Mesenteric fat pad (tissue), 1 donor: Measurements from ENCODE around the gene ADAMTS13. TPM values are rescaled to one million over a fixed set of nuclear protein-coding genes. Genes with fewer than 3 reads are reported as not detected.
"Not testable (repeated sequence)": the region's sequence is repeated elsewhere in the genome, so short reads cannot be mapped to it uniquely, and the experiment has no call there.

Experiments used
- DNase-seq: peaks from one replicate; pipeline ENCODE4 v3.0.0-alpha.2; 2020; ENCODE audit warnings: low spot score
- long read RNA-seq: library from polyadenylated mRNA; unstranded; transcript quantifications from one replicate; pipeline ENCODE4 v2.0.0, GENCODE V29; 2020
- total RNA-seq: library from RNA; stranded (reverse); fragmentation: NEBNext Ultra II Directional; extraction: Animal tissue kit (Norgen Biotek cat#: 25700); gene quantifications from one replicate; pipeline ENCODE4 v1.2.1, GENCODE V29; 2021
- donor health status: DM: yes; HTN: yes; CAD: no.

ADAMTS13 gene
- total RNA-seq: 0.64 TPM
- long read RNA-seq: 0 reads

DNA sequence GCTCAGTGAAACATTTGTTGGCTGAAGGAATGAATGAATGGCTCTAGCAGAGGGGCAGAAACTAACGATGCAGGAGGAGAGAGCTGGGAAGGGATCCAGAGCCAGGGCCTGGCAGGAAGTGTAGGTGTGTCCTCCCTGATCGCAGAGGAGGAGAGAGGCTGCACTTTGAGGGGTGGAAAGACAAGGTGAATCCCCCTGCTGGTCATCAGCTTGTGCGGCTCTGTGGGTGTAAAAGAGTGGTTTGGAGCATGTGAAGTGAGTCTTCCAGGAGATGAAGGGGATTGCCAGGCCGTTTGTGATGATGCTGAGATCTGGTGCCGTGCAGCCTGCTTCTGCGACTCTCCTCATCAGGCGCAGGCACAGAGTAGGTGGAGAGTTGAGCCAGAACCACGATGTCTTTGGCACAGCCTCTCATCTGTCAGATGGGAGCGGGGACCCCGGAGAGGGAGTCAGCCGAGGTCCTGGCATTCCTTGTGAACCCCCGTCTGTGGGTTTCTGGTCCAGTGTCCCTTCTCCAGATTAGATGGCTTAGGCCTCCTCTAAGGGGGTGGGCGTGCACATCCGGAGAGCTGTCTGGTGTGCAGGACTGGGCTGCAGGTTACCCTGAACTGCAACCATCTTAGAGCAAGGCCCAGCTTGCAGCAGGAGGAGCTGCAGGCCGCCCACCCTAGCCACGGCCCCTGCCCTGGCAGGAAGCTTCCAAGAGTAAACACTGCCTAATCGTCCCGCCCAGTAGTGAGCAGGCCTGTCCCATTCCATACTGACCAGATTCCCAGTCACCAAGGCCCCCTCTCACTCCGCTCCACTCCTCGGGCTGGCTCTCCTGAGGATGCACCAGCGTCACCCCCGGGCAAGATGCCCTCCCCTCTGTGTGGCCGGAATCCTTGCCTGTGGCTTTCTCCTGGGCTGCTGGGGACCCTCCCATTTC is at the start of gene ADAMTS13:
ADAMTS13 (plus strand) TSS at position 753 of the 928 bp plus-strand sequence; CDS start at position 830, 77 bp downstream.
- DNase-seq: no peak

DNA sequence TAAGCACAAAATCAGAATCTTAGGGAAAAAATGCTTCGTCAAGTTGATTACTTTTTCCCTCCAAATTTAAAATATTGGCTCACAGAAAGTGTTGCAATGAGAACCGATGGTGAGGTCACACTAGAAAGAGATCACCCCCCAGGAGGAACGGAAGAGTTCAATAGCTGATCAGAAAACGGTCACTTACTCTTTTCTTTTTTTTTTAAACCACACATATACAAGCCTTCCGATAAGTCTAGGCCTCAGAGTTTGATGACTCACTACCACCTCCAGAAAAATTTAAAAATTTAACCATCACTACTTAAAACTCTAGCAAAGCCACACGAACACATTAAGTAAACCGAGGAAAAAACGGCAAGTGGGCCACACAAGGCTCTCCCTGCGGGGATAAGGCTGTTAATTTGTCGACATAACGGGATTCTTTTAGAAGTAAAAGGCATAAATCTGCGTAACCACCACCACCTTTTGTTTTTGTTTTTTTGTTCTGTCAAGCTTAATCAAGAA is 47.5 kb upstream of the ADAMTS13 start:
- DNase-seq: no peak

DNA sequence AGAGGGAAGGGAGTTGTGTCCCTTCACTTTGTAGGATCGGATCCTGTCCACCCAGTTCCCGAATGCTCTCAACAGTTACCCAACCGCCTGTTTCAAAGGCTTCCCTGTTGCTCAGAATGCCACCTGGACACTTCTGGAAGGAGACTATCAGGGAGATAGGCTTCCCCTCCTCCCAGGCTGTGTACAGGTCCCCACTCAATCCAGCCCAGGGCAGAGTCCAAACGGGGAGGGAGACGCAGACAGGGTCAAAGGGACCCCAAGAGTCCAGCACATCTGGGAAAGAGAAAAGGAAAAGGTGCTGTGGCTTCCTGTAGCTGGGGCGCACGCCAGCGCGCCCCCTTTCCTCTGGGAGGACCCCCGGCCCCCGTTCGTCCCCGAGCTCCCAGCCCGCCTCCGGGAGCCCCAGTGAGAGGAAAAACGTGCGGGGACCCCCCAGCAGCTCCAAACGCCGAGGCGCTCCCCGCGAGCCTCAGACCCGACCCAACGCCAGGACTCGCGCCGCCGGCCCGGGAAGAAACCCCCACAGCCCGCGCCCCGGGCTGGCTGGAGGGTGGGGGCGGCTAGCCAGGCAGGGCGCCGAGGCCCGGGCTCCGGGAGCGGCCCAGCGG is 46.9 kb upstream of the ADAMTS13 start:
- DNase-seq: no peak

DNA sequence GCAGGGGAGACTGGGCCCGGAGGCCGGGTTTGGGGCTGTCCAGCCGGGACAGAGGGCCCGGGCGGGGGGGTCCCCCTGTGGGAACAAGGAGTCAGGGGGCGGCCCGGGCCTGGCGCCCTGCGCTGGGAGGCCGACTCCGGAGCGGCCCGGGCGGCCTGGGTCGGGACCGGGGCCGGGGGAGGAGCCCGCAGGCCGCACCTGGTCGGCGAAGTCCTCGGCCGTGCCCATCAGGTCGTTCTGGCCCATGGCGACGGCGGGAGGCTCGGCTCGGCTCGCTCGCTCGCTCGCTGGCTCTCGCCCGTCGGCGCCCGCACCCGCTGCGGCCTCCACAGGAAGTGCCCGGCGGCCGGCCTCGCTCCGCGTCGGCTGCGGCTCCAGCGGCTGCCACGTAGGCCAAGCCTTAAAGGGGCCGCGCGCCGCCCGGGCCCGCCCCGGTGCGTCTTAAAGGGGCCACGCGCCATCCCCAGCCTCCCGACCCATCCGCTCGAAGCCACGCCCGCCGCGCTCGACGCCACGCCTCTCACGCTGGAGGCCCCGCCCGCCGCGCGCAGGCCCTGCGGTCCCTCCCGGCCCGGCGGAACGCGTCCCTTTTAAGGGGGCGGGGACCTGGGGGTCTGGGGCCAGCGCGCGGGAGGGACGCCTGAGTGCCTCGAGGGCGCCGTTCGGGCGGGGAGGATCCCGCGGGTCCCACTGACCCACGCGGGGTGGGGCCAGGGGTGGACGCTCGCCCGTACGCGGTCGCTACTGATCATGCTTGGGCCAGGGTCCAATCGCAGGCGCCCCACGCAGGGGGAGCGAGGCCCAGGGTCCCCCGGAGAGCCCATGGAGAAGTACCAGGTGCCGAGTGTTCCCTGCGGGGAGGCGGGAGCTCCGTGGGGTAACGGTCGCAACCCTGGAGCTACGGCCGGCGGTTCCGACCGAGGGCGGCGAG is 46.2 kb upstream of the ADAMTS13 start, which contains the start of the genes STKLD1 and SURF4:
STKLD1 (plus strand) TSS at position 643 of the 931 bp plus-strand sequence; CDS start at position 751, 108 bp downstream.
SURF4 (minus strand) TSS at position 337 of the 931 bp plus-strand sequence; CDS start at position 246, 91 bp downstream.
- DNase-seq: peak; percentile 99

DNA sequence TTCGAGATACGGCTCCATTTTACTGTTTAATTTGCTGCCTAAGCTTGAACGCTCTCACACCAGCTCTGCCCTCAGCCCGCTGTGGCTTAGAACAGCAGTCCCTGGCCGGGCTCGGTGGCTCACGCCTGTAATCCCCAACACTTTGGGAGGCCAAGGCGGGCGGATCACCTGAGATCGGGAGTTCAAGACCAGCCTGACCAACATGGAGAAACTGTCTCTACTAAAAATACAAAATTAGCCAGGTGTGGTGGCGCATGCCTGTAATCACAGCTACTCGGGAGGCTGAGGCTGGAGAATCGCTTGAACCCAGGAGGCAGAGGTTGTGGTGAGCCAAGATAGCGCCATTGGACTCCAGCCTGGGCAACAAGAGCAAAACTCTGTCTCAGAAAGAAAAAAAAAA is 44.9 kb upstream of the ADAMTS13 start:
- not testable (repeated sequence) for DNase-seq

DNA sequence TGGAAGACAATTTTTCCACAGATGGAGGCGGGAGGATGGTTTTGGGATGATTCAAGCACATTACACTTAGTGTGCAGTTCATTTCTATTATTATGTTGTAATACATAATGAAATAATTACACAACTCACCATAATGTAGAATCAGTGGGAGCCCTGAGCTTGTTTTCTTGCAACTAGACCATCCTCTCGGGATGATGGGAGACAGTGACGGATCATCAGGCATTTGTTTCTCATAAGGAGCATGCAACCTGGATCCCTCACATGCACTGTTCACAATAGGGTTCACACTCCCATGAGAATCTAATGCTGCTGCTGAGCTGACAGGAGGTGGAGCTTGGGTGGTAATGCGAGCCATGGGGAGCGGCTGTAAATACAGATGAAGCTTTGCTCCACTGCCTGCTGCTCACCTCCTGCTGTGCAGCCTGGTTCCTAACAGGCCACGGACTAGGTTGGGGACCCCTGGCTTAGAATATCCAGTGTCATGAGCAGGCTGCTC is 44.4 kb upstream of the ADAMTS13 start:
- no peak for DNase-seq

DNA sequence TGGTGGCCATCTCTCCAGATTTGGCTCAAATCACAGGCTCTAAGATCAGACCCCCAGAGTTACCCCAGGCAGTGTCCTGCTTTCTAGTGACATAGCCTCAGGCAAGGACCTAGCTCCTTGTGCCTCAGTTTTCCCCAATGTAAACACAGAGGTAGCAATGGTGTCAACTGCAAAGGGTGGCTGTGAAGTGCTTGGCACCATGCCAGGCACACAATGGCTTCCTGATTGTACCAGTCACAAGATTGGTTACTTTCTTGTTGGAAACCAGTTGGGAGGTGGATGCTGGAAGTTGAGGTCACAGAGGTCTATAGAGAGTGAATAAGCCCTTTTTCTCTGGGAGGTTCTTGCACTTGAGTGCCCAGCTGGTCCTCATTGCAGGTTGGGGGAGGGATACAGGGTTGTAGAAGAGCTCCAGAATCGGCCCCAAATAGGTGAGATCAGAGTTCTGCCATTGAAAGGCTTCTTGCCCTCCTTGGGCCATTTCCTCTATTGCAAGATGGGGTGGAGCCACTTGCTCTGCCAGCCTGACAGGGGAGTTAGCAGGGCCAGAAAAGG is 43.7 kb upstream of the ADAMTS13 start:
- no peak for DNase-seq

DNA sequence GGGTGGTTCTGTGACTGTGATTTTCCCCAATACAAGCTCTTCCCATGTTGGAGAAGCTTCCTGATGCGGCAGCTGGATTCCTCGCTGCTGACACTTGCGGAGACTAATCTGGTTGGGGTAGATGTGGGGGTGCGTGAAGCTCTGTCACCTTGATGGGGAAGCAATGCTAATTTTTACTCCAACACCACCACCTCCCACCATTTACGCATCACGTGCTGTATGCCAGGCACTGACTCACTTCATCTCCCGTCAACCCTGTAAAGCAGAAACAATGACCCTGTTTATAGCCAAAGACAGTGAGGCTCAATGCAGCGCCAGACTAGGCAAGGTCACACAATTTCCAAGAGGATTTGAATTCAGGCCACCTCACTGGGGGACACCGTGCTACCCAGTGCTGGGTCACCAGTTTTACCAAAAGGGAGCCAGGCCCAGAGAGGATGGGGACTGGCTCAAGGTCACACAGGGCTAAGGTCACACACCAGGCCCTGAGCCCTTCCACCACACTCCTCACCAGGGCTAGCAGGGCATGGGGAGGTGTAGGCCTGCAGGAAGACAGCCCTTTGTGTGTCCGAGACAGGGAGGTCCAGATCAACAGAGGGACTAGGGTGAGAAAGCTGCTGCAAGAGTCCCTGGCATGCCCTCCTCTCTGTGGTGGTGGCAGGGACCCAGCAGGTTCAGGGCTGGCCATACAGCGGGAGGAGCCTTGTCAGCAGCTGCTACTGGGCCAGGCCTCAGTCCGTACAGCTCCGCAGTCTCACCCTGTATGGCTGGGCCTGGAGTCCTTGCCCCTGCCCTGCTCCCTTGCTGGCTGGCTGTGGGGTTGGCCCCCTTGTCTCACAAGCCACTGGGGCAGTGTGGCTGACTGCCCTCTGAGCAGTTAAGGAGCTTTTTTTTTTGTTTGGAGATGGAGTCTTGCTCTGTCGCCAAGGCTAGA is 42.7 kb upstream of the ADAMTS13 start:
- DNase-seq: no peak

DNA sequence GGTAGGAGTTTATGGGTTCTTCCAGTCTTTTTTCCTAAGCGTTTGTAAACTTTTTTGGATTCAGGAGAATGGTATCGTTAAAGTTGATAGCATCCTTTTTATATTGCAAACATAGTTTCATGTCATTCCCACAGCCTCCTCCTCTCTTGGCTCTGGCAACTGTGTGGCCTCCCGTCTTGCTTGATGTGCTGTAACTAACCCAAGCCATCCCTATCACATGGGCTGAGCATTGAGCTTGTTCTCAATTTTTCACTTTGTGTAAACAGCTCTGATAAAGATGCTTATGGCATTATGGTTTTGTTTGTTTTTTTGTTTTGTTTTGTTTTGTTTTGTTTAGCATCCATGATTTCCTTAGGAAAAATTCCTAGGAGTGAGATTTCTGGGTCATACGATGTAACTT is 41.4 kb upstream of the ADAMTS13 start:
- DNase-seq: no peak

DNA sequence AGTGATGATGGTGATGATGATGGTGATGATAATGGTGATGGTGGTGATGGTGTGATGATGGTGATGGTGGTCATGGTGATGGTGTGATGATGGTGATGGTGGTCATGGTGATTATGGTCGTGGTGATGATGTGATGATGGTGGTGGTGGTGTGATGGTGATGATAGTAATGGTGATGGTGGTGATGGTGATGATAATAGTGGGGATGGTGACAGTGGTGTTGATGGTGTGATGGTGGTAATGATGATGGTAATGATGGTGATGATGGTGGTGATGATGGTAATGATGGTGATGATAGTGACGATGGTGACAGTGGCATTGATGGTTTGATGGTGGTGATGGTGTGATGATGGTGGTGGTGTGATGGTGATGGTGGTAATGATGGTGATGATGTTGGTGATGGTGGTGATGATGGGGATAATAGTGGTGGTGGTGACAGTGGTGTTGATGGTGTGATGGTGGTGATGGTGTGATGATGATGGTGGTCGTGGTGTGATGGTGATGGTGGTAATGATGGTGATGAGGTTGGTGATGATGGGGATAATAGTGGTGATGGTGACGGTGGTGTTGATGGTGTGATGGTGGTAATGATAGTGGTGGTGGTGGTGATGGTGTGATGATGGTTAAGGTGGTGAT is 39.5 kb upstream of the ADAMTS13 start:
- no peak for DNase-seq

DNA sequence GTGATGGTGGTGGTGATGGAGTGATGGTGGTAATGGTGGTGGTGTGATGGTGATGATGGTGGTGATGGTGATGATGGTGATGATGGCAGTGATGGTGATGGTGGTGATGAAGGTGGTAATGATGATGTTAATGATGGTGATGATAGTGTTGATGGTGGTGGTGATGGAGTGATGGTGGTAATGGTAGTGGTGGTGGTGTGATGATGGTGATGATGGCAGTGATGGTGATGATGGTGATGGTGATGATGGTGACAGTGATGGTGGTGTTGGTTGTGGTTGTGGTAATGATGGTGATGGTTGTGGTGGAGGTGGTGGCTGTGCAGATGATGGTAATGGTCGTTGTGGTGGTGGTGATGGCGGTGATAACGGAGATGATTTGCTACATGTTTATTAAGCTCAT is 38.7 kb upstream of the ADAMTS13 start:
- DNase-seq: no peak

DNA sequence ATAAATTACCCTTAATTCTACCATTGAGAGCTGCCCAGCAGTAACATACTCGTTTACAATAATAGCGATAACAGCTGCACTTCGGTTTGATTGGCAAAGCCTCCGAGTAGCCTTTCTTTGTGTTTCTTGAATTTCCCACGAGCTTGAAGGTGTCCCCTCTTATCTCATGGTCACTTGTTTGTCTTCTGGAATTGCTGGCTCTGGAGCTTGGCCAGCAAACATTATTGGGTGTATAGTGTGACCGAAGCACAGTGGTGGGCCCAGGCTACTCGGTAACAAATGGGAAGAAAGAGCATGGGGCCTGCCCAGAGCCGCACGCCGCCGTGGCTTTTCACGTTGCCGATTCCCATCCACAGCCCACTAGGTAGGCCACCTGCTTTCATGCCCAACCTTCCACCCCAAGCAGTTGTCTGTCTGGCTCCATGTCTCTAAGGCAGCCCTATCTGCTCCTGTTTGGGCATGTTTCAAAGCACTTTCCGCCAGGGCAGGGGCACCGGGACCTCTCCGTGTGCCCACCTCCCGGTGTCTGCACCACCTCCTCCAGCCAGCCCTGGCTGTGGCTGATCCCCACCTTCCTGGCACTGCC is 37.3 kb upstream of the ADAMTS13 start:
- DNase-seq: no peak

DNA sequence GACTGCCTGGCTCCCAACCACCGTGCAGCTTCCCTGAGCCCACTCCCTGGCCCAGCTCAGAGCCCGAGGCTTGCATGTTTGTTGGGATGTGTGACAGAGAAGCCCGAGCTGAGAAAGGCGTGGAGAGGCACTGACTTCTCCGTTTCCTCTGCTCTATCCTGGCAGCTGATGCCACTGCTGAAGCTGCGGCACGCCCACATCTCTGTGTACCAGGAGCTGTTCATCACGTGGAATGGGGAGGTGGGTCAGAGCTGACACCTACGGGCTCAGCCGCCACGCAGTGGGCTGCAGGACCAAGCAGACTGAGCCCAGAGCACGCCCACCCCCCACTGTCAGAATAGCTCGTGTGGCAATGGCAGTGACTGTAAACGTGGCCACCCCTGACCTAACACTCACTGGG is 36.7 kb upstream of the ADAMTS13 start:
- DNase-seq: no peak

DNA sequence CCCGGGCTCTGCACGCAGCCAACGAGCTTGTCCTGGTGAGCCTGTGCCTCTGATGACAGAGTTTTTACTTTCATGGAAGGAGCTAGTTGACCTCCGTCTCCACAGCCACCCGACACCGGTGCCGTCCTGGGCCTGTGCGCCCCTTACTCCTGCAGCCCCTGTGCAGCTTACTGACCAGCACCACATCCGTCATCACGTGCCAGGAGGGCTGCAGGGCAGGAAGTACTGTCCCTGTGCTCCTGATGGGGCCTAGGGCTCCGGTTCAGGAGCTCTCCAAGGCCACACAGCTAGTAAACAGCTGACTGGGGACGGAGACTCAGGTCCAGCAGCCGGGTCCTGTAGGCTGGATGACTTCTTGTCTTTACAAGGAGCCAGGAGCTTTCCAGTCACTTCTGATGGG is 35.8 kb upstream of the ADAMTS13 start:
- no peak for DNase-seq

DNA sequence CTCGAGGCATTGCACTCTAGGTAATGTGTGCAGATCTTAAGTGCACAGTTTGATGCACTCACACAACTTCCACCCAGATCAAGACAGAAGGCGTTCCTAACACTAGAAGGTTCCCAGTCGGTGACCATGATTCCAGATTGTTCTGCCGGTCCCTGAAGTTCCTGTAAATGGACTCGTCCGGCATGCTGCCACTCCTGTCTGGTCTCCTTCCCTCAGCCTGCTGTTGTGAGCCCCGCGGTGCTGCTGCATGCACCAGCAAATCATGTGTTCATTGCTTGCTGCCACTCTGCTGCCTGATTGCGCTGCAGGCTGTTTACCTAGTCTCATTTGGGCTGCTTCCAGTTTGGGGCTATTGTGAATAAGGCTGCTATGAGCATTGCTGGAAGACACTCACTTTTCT is 34.5 kb upstream of the ADAMTS13 start:
- DNase-seq: no peak

DNA sequence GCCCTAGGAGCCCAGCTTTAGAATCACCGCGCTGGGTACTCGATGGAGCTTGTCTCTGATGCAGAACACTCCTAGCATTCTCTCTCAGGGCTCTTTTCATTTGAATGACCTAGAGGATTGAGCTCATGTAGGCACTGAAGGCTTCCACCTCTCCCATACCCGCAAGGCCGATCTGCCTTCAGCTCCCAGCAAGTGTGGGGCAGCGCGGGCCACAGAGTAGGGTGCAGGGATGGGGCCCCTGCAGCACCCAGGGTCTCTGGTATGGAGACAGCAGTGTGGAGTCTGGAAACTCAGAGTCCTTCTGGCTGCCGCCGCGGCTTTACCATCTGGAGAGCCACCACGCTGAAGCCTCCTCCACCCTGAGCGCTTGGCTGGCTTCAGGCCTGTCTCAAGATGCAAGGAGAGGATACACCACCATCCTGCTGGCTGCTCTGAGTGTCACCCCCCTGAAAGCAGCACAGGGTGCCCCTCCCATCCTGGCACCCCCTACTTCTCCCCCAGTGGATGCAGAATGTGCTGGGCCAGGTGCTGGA is 33.1 kb upstream of the ADAMTS13 start:
- no peak for DNase-seq

DNA sequence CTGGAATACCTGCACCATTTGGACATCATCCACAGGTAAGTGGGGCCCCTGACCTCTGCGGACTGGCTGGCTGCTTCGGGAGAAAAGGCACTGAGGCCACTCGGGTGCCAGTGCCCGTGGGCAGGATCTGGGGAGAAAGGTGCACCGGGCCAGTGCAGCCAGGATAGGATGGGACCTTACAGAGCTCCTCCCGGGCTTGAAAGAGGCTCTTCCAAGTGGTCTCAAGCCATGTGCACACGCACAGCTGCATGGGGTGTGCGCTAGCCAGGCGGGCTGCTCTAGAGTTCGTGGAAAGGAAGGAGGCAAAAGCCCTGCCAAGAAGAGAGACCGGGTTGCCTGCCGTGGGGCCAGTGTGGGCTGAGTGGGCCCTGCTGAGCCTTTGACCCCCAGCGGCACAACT is 32.6 kb upstream of the ADAMTS13 start:
- no peak for DNase-seq

DNA sequence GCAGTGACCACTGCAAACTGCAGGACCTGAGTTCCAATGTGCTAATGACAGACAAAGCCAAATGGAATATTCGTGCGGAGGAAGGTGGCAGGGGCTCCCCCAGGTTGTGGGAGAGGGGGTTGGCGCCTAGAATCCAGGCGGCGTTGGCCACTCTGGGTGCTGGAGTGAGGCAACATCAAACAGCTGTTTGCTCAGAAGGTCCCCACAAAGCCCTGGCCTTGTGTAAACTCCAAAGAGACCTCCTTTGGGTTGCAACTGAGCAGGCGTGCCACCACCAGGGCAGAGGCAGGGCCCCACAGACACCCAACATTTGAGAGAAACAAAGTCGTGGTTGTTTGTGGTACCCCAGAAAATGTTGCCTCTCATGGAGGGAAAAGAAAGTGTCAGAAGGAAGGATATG is 31.5 kb upstream of the ADAMTS13 start:
- DNase-seq: no peak
